ENCODE data around the gene HERPUD2. TPM values are rescaled to one million over a fixed set of nuclear protein-coding genes. Genes with fewer than 3 reads are reported as not detected.
"Not testable (repeated sequence)": the region's sequence is repeated elsewhere in the genome, so short reads cannot be mapped to it uniquely, and the experiment has no call there.

The HERPUD2 gene
- total RNA-seq, 1 donor from 2014 or later: 28.3 TPM

DNA sequence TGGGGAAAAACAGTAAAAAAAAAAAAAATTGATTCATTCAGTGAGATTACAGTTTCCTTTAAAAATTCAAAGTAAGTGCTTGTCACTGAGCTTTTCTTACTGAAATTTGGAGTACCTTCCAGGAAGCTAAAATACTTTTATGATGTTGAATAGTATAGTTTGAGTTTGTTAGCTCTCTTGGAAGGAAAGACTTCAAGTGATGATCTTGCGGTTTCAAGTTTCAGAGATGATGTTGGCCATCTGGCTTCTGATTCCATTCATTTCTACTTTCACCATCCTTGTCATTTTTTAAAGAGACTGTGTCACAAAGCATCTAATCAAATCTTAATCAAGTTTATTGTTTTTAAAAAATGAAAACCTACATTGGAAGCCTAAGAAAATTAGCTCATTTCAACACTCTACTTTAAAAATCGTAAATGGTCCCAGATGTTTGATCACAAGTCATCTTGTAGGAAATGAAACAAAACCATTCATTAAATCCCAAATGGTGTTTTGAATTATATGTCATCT, 4.9 kb upstream of the HERPUD2 start:
- peaks cover 23% of the 10 kb centered on the region for H3K4me1 Mint-ChIP-seq (ENCODE audit: low read depth)
- no peak for DNase-seq (ENCODE audit: low spot score)
- no peaks in the 10 kb centered on the region for H3K27me3 Mint-ChIP-seq (ENCODE audit: low read depth)
- H3K9me3 Mint-ChIP-seq (ENCODE audit: low read depth): no peaks in the 10 kb centered on the region
- H3K27ac Mint-ChIP-seq (ENCODE audit: unreplicated experiment): no peak overlapping the region
- no peaks in the 10 kb centered on the region for H3K36me3 Mint-ChIP-seq (ENCODE audit: low read depth)
- no peak overlapping the region for H3K4me3 Mint-ChIP-seq (ENCODE audit: unreplicated experiment)
- TF ChIP-seq, protein P1, sequence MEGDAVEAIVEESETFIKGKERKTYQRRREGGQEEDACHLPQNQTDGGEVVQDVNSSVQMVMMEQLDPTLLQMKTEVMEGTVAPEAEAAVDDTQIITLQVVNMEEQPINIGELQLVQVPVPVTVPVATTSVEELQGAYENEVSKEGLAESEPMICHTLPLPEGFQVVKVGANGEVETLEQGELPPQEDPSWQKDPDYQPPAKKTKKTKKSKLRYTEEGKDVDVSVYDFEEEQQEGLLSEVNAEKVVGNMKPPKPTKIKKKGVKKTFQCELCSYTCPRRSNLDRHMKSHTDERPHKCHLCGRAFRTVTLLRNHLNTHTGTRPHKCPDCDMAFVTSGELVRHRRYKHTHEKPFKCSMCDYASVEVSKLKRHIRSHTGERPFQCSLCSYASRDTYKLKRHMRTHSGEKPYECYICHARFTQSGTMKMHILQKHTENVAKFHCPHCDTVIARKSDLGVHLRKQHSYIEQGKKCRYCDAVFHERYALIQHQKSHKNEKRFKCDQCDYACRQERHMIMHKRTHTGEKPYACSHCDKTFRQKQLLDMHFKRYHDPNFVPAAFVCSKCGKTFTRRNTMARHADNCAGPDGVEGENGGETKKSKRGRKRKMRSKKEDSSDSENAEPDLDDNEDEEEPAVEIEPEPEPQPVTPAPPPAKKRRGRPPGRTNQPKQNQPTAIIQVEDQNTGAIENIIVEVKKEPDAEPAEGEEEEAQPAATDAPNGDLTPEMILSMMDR (IDR thresholded peaks at IDR 0.05): no peak

DNA sequence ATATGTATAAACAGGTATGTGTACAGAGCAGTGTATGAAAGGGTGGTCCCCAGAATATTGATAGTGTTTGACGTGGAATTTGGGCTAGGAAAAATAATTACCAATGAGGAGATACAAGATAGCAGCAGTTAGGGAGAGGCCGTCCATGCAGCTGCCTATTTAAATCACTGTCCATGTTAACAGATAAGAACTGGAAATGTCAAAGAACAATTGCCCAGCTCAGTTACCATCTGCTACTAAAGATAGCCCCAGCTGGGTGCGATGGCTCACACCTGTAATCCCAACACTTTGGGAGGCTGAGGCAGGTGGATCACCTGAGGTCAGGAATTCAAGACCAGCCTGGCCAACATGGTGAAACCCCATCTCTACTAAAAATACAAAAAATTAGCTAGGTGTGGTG, 3.4 kb upstream of the HERPUD2 start:
- not testable (repeated sequence) for H3K27me3 Mint-ChIP-seq (ENCODE audit: low read depth); H3K4me3 Mint-ChIP-seq (ENCODE audit: unreplicated experiment); H3K27ac Mint-ChIP-seq (ENCODE audit: unreplicated experiment); DNase-seq (ENCODE audit: low spot score); H3K9me3 Mint-ChIP-seq (ENCODE audit: low read depth); H3K36me3 Mint-ChIP-seq (ENCODE audit: low read depth)
- peaks cover 31% of the 10 kb centered on the region for H3K4me1 Mint-ChIP-seq (ENCODE audit: low read depth)

DNA sequence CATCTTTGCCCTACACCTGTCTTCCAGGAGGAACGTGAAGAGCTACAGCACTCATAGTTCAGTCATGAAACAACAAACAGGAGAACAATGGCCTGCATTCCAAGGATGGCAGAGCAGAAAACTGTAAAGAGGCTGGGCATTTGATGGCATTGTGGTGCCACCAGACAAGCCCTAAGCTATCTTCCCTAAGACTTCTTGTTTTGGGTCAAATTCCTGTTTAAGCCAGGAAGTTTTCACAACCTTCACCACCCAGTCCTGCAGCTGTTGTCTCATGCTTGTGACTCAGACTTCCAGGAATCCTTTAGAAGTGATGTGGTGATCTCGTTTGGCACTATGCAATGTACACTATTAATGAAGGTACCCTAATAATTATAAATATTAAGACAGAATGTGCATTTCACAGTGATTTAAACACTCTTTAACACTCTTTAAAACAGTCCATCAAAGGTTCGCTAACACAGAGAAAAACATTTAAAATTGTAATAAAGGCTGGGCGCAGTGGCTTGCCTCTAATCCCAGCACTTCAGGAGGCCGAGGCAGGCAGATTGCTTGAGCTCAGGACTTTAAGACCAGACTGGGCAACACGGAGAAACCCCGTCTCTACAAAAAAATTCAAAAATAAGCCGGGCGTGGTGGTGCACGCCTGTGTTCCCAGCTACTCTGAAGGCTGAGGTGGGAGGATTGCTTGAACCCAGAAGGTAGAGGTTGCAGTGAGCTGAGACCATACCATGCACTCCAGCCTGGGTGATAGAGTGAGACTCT, 2.7 kb upstream of the HERPUD2 start:
- Mint-ChIP-seq H3K4me3 (ENCODE audit: unreplicated experiment) (no peak overlapping the region), H3K4me1 (ENCODE audit: low read depth) (peaks cover 39% of the 10 kb centered on the region), H3K36me3 (ENCODE audit: low read depth) (no peaks in the 10 kb centered on the region), H3K9me3 (ENCODE audit: low read depth) (no peaks in the 10 kb centered on the region), H3K27me3 (ENCODE audit: low read depth) (no peaks in the 10 kb centered on the region), H3K27ac (ENCODE audit: unreplicated experiment) (peak overlapping the region; percentile 13)
- TF ChIP-seq, protein P1 (IDR thresholded peaks at IDR 0.05): no peak
- no peak for DNase-seq (ENCODE audit: low spot score)

DNA sequence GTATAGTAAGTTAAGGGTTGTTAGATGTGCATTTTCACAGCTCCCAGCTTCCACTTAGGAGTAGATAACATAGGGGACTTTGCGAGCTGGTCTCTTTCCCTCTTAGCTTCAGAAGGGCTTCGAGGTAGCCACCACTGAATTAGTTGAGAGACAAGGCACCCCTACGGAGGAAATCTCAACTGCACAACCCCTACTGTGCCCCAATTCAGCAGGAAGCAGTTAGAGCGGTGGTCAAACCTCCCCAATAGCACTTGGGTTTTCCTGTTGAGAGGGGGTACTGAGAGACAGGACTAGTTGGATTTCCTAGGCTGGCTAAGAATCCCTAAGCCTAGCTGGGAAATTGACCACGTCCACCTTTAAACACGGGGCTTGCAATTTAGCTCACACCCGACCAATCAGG, 1.1 kb upstream of the HERPUD2 start:
- H3K4me3 Mint-ChIP-seq (ENCODE audit: unreplicated experiment): peak overlapping the region; percentile 91
- peaks cover 2% of the 10 kb centered on the region for H3K36me3 Mint-ChIP-seq (ENCODE audit: low read depth)
- TF ChIP-seq, protein P1 (IDR thresholded peaks at IDR 0.05): no peak
- peaks cover 55% of the 10 kb centered on the region for H3K4me1 Mint-ChIP-seq (ENCODE audit: low read depth)
- no peaks in the 10 kb centered on the region for H3K9me3 Mint-ChIP-seq (ENCODE audit: low read depth)
- H3K27me3 Mint-ChIP-seq (ENCODE audit: low read depth): no peaks in the 10 kb centered on the region
- H3K27ac Mint-ChIP-seq (ENCODE audit: unreplicated experiment): no peak overlapping the region
- DNase-seq (ENCODE audit: low spot score): no peak

DNA sequence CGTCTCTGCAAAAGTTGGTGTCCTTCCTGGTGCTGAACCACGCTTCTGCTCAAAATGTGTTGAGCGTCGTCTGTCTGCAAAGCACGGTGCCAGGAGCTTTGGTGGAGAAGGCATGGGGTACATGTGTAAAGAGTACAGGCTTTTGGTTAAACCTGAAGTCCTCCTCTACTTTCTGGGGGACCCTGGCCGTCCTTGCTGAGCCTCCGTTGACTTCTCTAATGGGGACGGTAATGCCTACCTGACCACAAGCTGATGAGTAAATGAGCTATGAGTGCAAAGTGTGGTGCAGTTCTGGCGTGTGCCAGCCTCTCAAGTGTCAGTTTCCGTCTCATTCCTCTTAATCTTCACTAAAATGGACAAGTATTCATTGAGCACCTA, 527 bp upstream of the HERPUD2 start:
- peak overlapping the region; percentile 98 for H3K27ac Mint-ChIP-seq (ENCODE audit: unreplicated experiment)
- no peaks in the 10 kb centered on the region for H3K9me3 Mint-ChIP-seq (ENCODE audit: low read depth)
- H3K27me3 Mint-ChIP-seq (ENCODE audit: low read depth): no peaks in the 10 kb centered on the region
- DNase-seq (ENCODE audit: low spot score): no peak
- H3K4me1 Mint-ChIP-seq (ENCODE audit: low read depth): peaks cover 61% of the 10 kb centered on the region
- TF ChIP-seq, protein P1 (IDR thresholded peaks at IDR 0.05): no peak
- peaks cover 2% of the 10 kb centered on the region for H3K36me3 Mint-ChIP-seq (ENCODE audit: low read depth)
- peak overlapping the region; percentile 91 for H3K4me3 Mint-ChIP-seq (ENCODE audit: unreplicated experiment)

All from chondrocyte (in vitro differentiated cells).